ENCODE measurements around the gene ARHGEF7. TPM values are rescaled to one million over a fixed set of nuclear protein-coding genes. Genes with fewer than 3 reads are reported as not detected.

The ARHGEF7 gene
- total RNA-seq, 1 experiment from 2014 or later = 46.2 TPM

DNA sequence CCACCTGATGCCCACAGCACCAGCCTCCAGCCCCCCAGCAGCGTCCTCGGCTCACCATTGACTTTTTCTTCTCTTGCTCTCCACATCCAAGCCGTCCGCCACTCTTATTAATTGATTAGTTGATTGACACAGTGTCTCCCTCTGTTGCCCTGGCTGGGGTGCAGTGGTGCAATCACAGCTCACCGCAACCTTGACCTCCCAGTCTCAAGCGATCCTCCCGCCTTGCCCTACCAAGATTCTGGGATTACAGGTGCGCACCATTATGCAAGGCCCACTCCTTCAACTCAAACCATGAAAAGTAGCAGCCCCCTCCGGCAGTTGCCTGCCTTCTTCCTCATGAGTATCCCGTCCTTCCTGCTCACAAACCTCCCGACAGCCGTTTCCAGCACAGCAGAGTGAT is 204.4 kb downstream of the ARHGEF7 start:
- ATAC-seq (no peak), DNase-seq (ENCODE audit: low read depth, low spot score) (no peak)
- TF ChIP-seq ZFX (IDR thresholded peaks at IDR 0.05) (no peak), POLR2AphosphoS5 (IDR thresholded peaks at IDR 0.05; ENCODE audit: low read depth, low read length) (no peak), EZH2phosphoT487 (IDR thresholded peaks at IDR 0.05; ENCODE audit: borderline replicate concordance) (no peak), CEBPB (IDR thresholded peaks at IDR 0.05; ENCODE audit: low read depth) (no peak)
- TF ChIP-seq, protein P1, sequence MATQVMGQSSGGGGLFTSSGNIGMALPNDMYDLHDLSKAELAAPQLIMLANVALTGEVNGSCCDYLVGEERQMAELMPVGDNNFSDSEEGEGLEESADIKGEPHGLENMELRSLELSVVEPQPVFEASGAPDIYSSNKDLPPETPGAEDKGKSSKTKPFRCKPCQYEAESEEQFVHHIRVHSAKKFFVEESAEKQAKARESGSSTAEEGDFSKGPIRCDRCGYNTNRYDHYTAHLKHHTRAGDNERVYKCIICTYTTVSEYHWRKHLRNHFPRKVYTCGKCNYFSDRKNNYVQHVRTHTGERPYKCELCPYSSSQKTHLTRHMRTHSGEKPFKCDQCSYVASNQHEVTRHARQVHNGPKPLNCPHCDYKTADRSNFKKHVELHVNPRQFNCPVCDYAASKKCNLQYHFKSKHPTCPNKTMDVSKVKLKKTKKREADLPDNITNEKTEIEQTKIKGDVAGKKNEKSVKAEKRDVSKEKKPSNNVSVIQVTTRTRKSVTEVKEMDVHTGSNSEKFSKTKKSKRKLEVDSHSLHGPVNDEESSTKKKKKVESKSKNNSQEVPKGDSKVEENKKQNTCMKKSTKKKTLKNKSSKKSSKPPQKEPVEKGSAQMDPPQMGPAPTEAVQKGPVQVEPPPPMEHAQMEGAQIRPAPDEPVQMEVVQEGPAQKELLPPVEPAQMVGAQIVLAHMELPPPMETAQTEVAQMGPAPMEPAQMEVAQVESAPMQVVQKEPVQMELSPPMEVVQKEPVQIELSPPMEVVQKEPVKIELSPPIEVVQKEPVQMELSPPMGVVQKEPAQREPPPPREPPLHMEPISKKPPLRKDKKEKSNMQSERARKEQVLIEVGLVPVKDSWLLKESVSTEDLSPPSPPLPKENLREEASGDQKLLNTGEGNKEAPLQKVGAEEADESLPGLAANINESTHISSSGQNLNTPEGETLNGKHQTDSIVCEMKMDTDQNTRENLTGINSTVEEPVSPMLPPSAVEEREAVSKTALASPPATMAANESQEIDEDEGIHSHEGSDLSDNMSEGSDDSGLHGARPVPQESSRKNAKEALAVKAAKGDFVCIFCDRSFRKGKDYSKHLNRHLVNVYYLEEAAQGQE (IDR thresholded peaks at IDR 0.05; ENCODE audit: low read depth) = no peak
- TF ChIP-seq, protein P2, sequence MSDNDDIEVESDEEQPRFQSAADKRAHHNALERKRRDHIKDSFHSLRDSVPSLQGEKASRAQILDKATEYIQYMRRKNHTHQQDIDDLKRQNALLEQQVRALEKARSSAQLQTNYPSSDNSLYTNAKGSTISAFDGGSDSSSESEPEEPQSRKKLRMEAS (IDR thresholded peaks at IDR 0.05) = no peak
- intact Hi-C loops (cut with micrococcal nuclease) = loop anchor here (10.0 kb wide), 1 partner anchor 65 kb away; no protein-coding TSS in a partner anchor
- no peak overlapping the region for H2AFZ ChIP-seq (ENCODE audit: low read depth, low read length, poor library complexity, severe bottlenecking)
- POLR2A ChIA-PET = no interaction called here
- RAD21 ChIA-PET (ENCODE audit: low non-redundant PET in 1 of 2, low total read pairs in 2 of 2, uncharacterized antibody in 2 of 2, unreplicated experiment in 2 of 2) = no interaction called here
- BruUV-seq (replicated peaks) = no TSS peak
- H3K4me3 ChIP-seq (replicated peaks in 1 of 2; ENCODE audit: low read depth in 1 of 2, low read length in 2 of 2) = no peak overlapping the region
- H3K4me1 ChIP-seq (ENCODE audit: control insufficient read depth in 1 of 2, insufficient read depth in 2 of 2, low read length in 2 of 2) = no peaks in the 10 kb centered on the region
- H3K9me2 ChIP-seq (ENCODE audit: insufficient read depth) = no peaks in the 10 kb centered on the region
- no peaks in the 10 kb centered on the region for H3K79me2 ChIP-seq (ENCODE audit: insufficient read depth, low read length)
- no peak overlapping the region for H3K27ac ChIP-seq (ENCODE audit: low read depth, low read length)
- H3K9me3 ChIP-seq (ENCODE audit: control insufficient read depth in 1 of 2, insufficient read depth in 1 of 2, low read depth in 1 of 2, low read length in 2 of 2) = no peaks in the 10 kb centered on the region
- CTCF ChIA-PET = no interaction called here
- H3K36me3 ChIP-seq (ENCODE audit: control insufficient read depth in 1 of 2, insufficient read depth in 2 of 2, low read length in 2 of 2) = no peaks in the 10 kb centered on the region
- H3K27me3 ChIP-seq (ENCODE audit: insufficient read depth, low read length) = no peaks in the 10 kb centered on the region
- no peak overlapping the region for H3K9ac ChIP-seq (ENCODE audit: low read length)
- H3K4me2 ChIP-seq (ENCODE audit: low read length) = no peak overlapping the region
- no peaks in the 10 kb centered on the region for H4K20me1 ChIP-seq (ENCODE audit: insufficient read depth)
